HCT116 (cell line): ENCODE data around the gene POP7. TPM values are rescaled to one million over a fixed set of nuclear protein-coding genes. Genes with fewer than 3 reads are reported as not detected.
"Not testable (repeated sequence)": the region's sequence is repeated elsewhere in the genome, so short reads cannot be mapped to it uniquely, and the experiment has no call there.

Experiments used
- ATAC-seq: fragments of 200-7000 bp; cut with Tn5 transposase; 2 replicates; pipeline ENCODE4 v1.9.1; 2020; ENCODE audit warnings: mild to moderate bottlenecking, moderate library complexity
- BruUV-seq: library from RNA; stranded (reverse); fragments of 400-500 nt; replicated peaks from 2 replicates; lab custom pipeline; 2021; lab: Mats Ljungman, UMichigan
- CTCF ChIA-PET: fragments of 300-600 bp; sonication (Branson Sonifier 250); formaldehyde crosslinking; loops from one replicate; lab custom pipeline; 2021; ENCODE audit warnings: antibody characterized with exemption; lab: Charles Lee
- POLR2A ChIA-PET: fragments of 300-600, 350-600 bp; sonication (Branson Sonifier 250); formaldehyde crosslinking; loops from one replicate; lab custom pipeline; 2021; ENCODE audit warnings: antibody characterized with exemption; lab: Charles Lee
- RAD21 ChIA-PET, 2 experiments: fragments of 300-600 bp; sonication (Branson Sonifier 250); formaldehyde crosslinking; loops; one replicate each; lab custom pipeline; 2023; ENCODE audit warnings: low total read pairs in 2 of 2; ENCODE audit not compliant: uncharacterized antibody in 2 of 2, unreplicated experiment in 2 of 2, low non-redundant PET in 1 of 2; lab: Charles Lee
- DNase-seq: peaks from one replicate; pipeline ENCODE4 v3.0.0-alpha.2; 2010; ENCODE audit warnings: low read depth, low spot score
- H2AFZ ChIP-seq: fragments of 200-600 bp; shearing (Covaris generic), sonication (generic); 2 replicates; pipeline ENCODE4 v1.6.1; 2017; ENCODE audit warnings: low read depth, mixed run types, mixed read lengths, antibody characterized with exemption, low read length; ENCODE audit not compliant: poor library complexity, severe bottlenecking
- H3K27ac ChIP-seq: 2 replicates; pipeline ENCODE4 v1.5.1; 2012; ENCODE audit warnings: low read depth, low read length
- H3K27me3 ChIP-seq: fragments of 200-600 bp; sonication (generic); 2 replicates; pipeline ENCODE4 v1.6.1; 2016; ENCODE audit warnings: mixed run types, low read length, mixed read lengths; ENCODE audit not compliant: insufficient read depth
- H3K36me3 ChIP-seq, 2 experiments: fragments of 200-500 bp in 1 of 2; fragments of 200-600 bp in 1 of 2; sonication (Bioruptor generic) in 1 of 2; sonication (generic) in 1 of 2; 2 replicates each; pipeline versions ENCODE4 v1.5.1 to v1.6.1; 2014 to 2016; ENCODE audit warnings: low read length in 2 of 2, inconsistent platforms in 1 of 2, mixed read lengths in 1 of 2, mixed run types in 1 of 2; ENCODE audit not compliant: insufficient read depth in 2 of 2, control insufficient read depth in 1 of 2
- H3K4me1 ChIP-seq, 2 experiments: fragments of 200-600 bp in 1 of 2; sonication (generic) in 1 of 2; 2 replicates each; pipeline versions ENCODE4 v1.5.1 to v1.6.1; 2012 to 2017; ENCODE audit warnings: low read length in 2 of 2, inconsistent platforms in 1 of 2, mild to moderate bottlenecking in 1 of 2, mixed read lengths in 1 of 2, mixed run types in 1 of 2, moderate library complexity in 1 of 2; ENCODE audit not compliant: insufficient read depth in 2 of 2, control insufficient read depth in 1 of 2
- H3K4me2 ChIP-seq: fragments of 200-600 bp; sonication (generic); 2 replicates; pipeline ENCODE4 v1.6.1; 2017; ENCODE audit warnings: mixed run types, low read length, mixed read lengths
- H3K4me3 ChIP-seq, 2 experiments: fragments of 200-600 bp in 1 of 2; sonication (generic) in 1 of 2; replicated peaks in 1 of 2; 2 replicates each; pipeline ENCODE4 v1.5.1; 2011 to 2016; ENCODE audit warnings: low read length in 2 of 2, control low read depth in 1 of 2, low read depth in 1 of 2, mild to moderate bottlenecking in 1 of 2, mixed read lengths in 1 of 2, mixed run types in 1 of 2
- H3K79me2 ChIP-seq: fragments of 200-600 bp; sonication (generic); 2 replicates; pipeline ENCODE4 v1.6.1; 2017; ENCODE audit warnings: mild to moderate bottlenecking, mixed run types, low read length, moderate library complexity, mixed read lengths; ENCODE audit not compliant: insufficient read depth
- H3K9ac ChIP-seq: fragments of 200-600 bp; sonication (generic); 2 replicates; pipeline ENCODE4 v1.6.1; 2016; ENCODE audit warnings: low read length, mixed read lengths
- H3K9me2 ChIP-seq: fragments of 200-600 bp; sonication (generic), shearing (Covaris generic); 2 replicates; pipeline ENCODE4 v1.6.1; 2017; ENCODE audit warnings: mixed run types, mild to moderate bottlenecking, moderate library complexity; ENCODE audit not compliant: insufficient read depth
- H3K9me3 ChIP-seq, 2 experiments: fragments of 200-500 bp in 1 of 2; fragments of 200-600 bp in 1 of 2; sonication (Bioruptor generic) in 1 of 2; sonication (generic) in 1 of 2; 2 replicates each; pipeline ENCODE4 v1.6.1; 2014 to 2017; ENCODE audit warnings: low read length in 2 of 2, mixed read lengths in 2 of 2, inconsistent platforms in 1 of 2, low read depth in 1 of 2, mild to moderate bottlenecking in 1 of 2, mixed run types in 1 of 2, moderate library complexity in 1 of 2; ENCODE audit not compliant: control insufficient read depth in 1 of 2, insufficient read depth in 1 of 2
- H4K20me1 ChIP-seq: fragments of 200-600 bp; sonication (generic), shearing (Covaris generic); 2 replicates; pipeline ENCODE4 v1.6.1; 2017; ENCODE audit warnings: mixed run types, mild to moderate bottlenecking, moderate library complexity; ENCODE audit not compliant: insufficient read depth
- EGR1 ChIP-seq: IDR thresholded peaks from 2 replicates; pipeline ENCODE4 v1.6.1; 2012; ENCODE audit warnings: low read depth
- ELF1 ChIP-seq: IDR thresholded peaks from 2 replicates; pipeline ENCODE4 v1.6.1; 2012; ENCODE audit warnings: low read depth, borderline replicate concordance
- intact Hi-C: fragments of 100-400 bp; cut with micrococcal nuclease; formaldehyde crosslinking; loops from 2 replicates; pipeline ENCODE4 v1.10.0; 2022
- total RNA-seq: library from RNA; stranded (reverse); gene quantifications from one replicate; pipeline ENCODE4 v1.2.1, GENCODE V29; 2021; ENCODE audit not compliant: unreplicated experiment
- TF ChIP-seq, protein P1 (sequence below): IDR thresholded peaks from 2 replicates; pipeline ENCODE4 v1.6.1; 2012
- TF ChIP-seq, protein P2 (sequence below): IDR thresholded peaks from 2 replicates; pipeline ENCODE4 v1.6.1; 2012

Gene POP7
- total RNA-seq, 1 experiment from 2014 or later, result 67.5 TPM

GRCh38 chr7:100714725-100715124 is 8.8 kb downstream of the POP7 start:
- no peak for ATAC-seq
- intact Hi-C loops, result no loop called here
- no peaks in the 10 kb centered on the region for H4K20me1 ChIP-seq
- no peak overlapping the region for H2AFZ ChIP-seq
- no peak overlapping the region for H3K9ac ChIP-seq
- no peaks in the 10 kb centered on the region for H3K27me3 ChIP-seq
- H3K36me3 ChIP-seq, result no peaks in the 10 kb centered on the region
- no peak for TF ChIP-seq ELF1
- TF ChIP-seq, protein P1, sequence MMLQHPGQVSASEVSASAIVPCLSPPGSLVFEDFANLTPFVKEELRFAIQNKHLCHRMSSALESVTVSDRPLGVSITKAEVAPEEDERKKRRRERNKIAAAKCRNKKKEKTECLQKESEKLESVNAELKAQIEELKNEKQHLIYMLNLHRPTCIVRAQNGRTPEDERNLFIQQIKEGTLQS, result no peak
- no peak for TF ChIP-seq EGR1
- TF ChIP-seq, protein P2, sequence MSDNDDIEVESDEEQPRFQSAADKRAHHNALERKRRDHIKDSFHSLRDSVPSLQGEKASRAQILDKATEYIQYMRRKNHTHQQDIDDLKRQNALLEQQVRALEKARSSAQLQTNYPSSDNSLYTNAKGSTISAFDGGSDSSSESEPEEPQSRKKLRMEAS, result no peak
- RAD21 ChIA-PET, result interaction anchor here in 1 of 2 experiments (0.6 kb wide), 1 partner anchor 16 kb away, joined by 3 read pairs; no protein-coding TSS in a partner anchor
- BruUV-seq, result no TSS peak
- H3K4me2 ChIP-seq, result no peak overlapping the region
- no peak for DNase-seq
- peaks cover 0 to 3% of the 10 kb centered on the region in 2 experiments; a peak in 1 of 4 replicates for H3K9me3 ChIP-seq
- CTCF ChIA-PET, result interaction anchor here (1.8 to 2.0 kb wide), 2 partner anchors 9 to 11 kb away, joined by 6 to 8 read pairs; partner anchors contain the start of gene POP7
- no peaks in the 10 kb centered on the region for H3K79me2 ChIP-seq
- H3K9me2 ChIP-seq, result no peaks in the 10 kb centered on the region
- H3K4me1 ChIP-seq, result no peaks in the 10 kb centered on the region
- H3K27ac ChIP-seq, result no peak overlapping the region
- no peak overlapping the region for H3K4me3 ChIP-seq
- POLR2A ChIA-PET, result interaction anchor here (1.6 kb wide), 1 partner anchor 9 kb away, joined by 6 read pairs; the partner anchor contains the start of gene POP7

DNA sequence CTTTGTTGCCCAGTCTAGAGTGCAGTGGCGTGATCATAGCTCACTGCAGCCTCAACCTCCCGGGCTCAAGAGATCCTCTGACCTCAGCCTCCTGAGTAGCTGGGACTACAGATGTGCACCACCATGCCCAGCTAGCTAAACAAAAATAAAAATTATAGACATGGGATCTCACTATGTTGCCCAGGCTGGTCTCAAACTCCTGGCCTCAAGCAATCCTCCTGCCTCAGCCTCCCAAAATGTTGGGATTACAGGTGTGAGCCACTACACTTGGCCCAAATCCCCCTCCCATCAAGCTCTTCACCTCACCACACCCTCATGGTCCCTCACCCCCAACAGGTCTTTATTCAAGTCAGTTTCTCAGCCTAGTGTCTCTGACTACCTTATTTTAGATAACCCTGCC is 11.2 kb downstream of the POP7 start:
- H3K9me3 ChIP-seq, H3K79me2 ChIP-seq, DNase-seq, H2AFZ ChIP-seq, RAD21 ChIA-PET, H3K9me2 ChIP-seq, intact Hi-C loops, H3K4me1 ChIP-seq, H3K9ac ChIP-seq, H4K20me1 ChIP-seq, ATAC-seq, H3K27me3 ChIP-seq, H3K4me3 ChIP-seq, H3K27ac ChIP-seq, POLR2A ChIA-PET, H3K36me3 ChIP-seq, BruUV-seq, H3K4me2 ChIP-seq: not testable (repeated sequence)
- CTCF ChIA-PET, result interaction anchor here (1.4 kb wide), 1 partner anchor 9 kb away, joined by 3 read pairs; no protein-coding TSS in a partner anchor
